Measurements from ENCODE around the gene ARSI. TPM values are rescaled to one million over a fixed set of nuclear protein-coding genes. Genes with fewer than 3 reads are reported as not detected.

The ARSI gene
- total RNA-seq, 3 donors from 2014 or later: 0.48 to 1.3 (median 0.98) TPM

- TF ChIP-seq POLR2AphosphoS5 (IDR thresholded peaks at IDR 0.05): no peak
- no peaks in the 10 kb centered on the region for H3K36me3 ChIP-seq
- H3K27ac ChIP-seq: no peak overlapping the region
Measured at GRCh38 chr5:150328515-150328914, 25.8 kb upstream of the ARSI start.

GRCh38 chr5:150327139-150327538 lies 24.4 kb upstream of the ARSI start:
- no peak overlapping the region for H3K4me3 ChIP-seq
- TF ChIP-seq CTCF (IDR thresholded peaks at IDR 0.05): no peak
- no peak for TF ChIP-seq POLR2AphosphoS5 (IDR thresholded peaks at IDR 0.05)
- TF ChIP-seq POLR2A (IDR thresholded peaks at IDR 0.05): no peak
- no peaks in the 10 kb centered on the region for H3K27me3 ChIP-seq
- H3K36me3 ChIP-seq: no peaks in the 10 kb centered on the region
- no peak overlapping the region for H3K27ac ChIP-seq
- no peaks in the 10 kb centered on the region for H3K4me1 ChIP-seq
- intact Hi-C loops (cut with DNase I; ENCODE audit: low total_unique reads): no loop called here
- no peaks in the 10 kb centered on the region for H3K9me3 ChIP-seq
- no peak for DNase-seq (ENCODE audit: low spot score in 2 of 2)

More at GRCh38 chr5:150328515-150328914, 25.8 kb upstream of the ARSI start:
- intact Hi-C loops (cut with DNase I; ENCODE audit: low total_unique reads): no loop called here
- no peaks in the 10 kb centered on the region for H3K4me1 ChIP-seq
- H3K9me3 ChIP-seq: no peaks in the 10 kb centered on the region
- DNase-seq (ENCODE audit: low spot score in 2 of 2): no peak
- no peak overlapping the region for H3K4me3 ChIP-seq
- H3K27me3 ChIP-seq: no peaks in the 10 kb centered on the region

GRCh38 chr5:150326707-150327106 lies 24.0 kb upstream of the ARSI start:
- Histone ChIP-seq H3K4me3 (no peak overlapping the region), H3K27ac (no peak overlapping the region), H3K27me3 (no peaks in the 10 kb centered on the region), H3K36me3 (no peaks in the 10 kb centered on the region), H3K9me3 (no peaks in the 10 kb centered on the region), H3K4me1 (no peaks in the 10 kb centered on the region)
- intact Hi-C loops (cut with DNase I; ENCODE audit: low total_unique reads): no loop called here
- TF ChIP-seq POLR2AphosphoS5 (IDR thresholded peaks at IDR 0.05) (no peak), POLR2A (IDR thresholded peaks at IDR 0.05) (no peak), CTCF (IDR thresholded peaks at IDR 0.05) (no peak)
- no peak for DNase-seq (ENCODE audit: low spot score in 2 of 2)

- Histone ChIP-seq H3K4me3 (no peak overlapping the region), H3K36me3 (no peaks in the 10 kb centered on the region), H3K27me3 (no peaks in the 10 kb centered on the region), H3K9me3 (no peaks in the 10 kb centered on the region), H3K4me1 (no peaks in the 10 kb centered on the region), H3K27ac (no peak overlapping the region)
- TF ChIP-seq CTCF (IDR thresholded peaks at IDR 0.05) (no peak), POLR2AphosphoS5 (IDR thresholded peaks at IDR 0.05) (no peak), POLR2A (IDR thresholded peaks at IDR 0.05) (no peak)
- DNase-seq (ENCODE audit: low spot score in 2 of 2): no peak
- intact Hi-C loops (cut with DNase I; ENCODE audit: low total_unique reads): no loop called here
Measured at GRCh38 chr5:150325426-150325825, 22.7 kb upstream of the ARSI start.

GRCh38 chr5:150323819-150324218 lies 21.1 kb upstream of the ARSI start:
- Histone ChIP-seq H3K36me3 (no peaks in the 10 kb centered on the region), H3K4me3 (no peak overlapping the region), H3K9me3 (no peaks in the 10 kb centered on the region), H3K27ac (no peak overlapping the region), H3K27me3 (no peaks in the 10 kb centered on the region), H3K4me1 (no peaks in the 10 kb centered on the region)
- DNase-seq (ENCODE audit: low spot score in 2 of 2): no peak
- intact Hi-C loops (cut with DNase I; ENCODE audit: low total_unique reads): no loop called here
- TF ChIP-seq CTCF (IDR thresholded peaks at IDR 0.05) (no peak), POLR2A (IDR thresholded peaks at IDR 0.05) (no peak), POLR2AphosphoS5 (IDR thresholded peaks at IDR 0.05) (no peak)

GRCh38 chr5:150323092-150323491 lies 20.4 kb upstream of the ARSI start:
- Histone ChIP-seq H3K27me3 (no peaks in the 10 kb centered on the region), H3K36me3 (no peaks in the 10 kb centered on the region), H3K4me3 (no peak overlapping the region), H3K27ac (no peak overlapping the region), H3K4me1 (no peaks in the 10 kb centered on the region), H3K9me3 (no peaks in the 10 kb centered on the region)
- no peak for DNase-seq (ENCODE audit: low spot score in 2 of 2)
- TF ChIP-seq POLR2AphosphoS5 (IDR thresholded peaks at IDR 0.05) (no peak), CTCF (IDR thresholded peaks at IDR 0.05) (no peak), POLR2A (IDR thresholded peaks at IDR 0.05) (no peak)
- intact Hi-C loops (cut with DNase I; ENCODE audit: low total_unique reads): no loop called here
